Stimulated activated naive CD8-positive, alpha-beta T cell treated with anti-CD3 and anti-CD28 coated beads, Interleukin-15, amount 100 ng/mL, for 72 hours (primary cell): ENCODE results near the gene SNRPB.
"Not testable (repeated sequence)": the region's sequence is repeated elsewhere in the genome, so short reads cannot be mapped to it uniquely, and the experiment has no call there.

Experiments used
- ATAC-seq: fragments of 150-1000 bp; cut with Tn5 transposase; 2 replicates; pipeline ENCODE4 v1.10.0; 2021; ENCODE audit warnings: mild to moderate bottlenecking, moderate library complexity
- DNase-seq, 2 donors: peaks; one replicate each; pipeline ENCODE4 v3.0.0; 2021 to 2022
- H3K27ac Mint-ChIP-seq, 2 donors: one replicate each; pipeline ENCODE4 v1.8.0; 2022; ENCODE audit warnings: mild to moderate bottlenecking in 2 of 2, mixed read lengths in 2 of 2, moderate library complexity in 2 of 2
- H3K27me3 Mint-ChIP-seq: one replicate; pipeline ENCODE4 v1.8.0; 2022; ENCODE audit warnings: mixed read lengths
- H3K4me1 Mint-ChIP-seq: one replicate; pipeline ENCODE4 v1.8.0; 2022; ENCODE audit warnings: mild to moderate bottlenecking, mixed read lengths
- H3K4me3 Mint-ChIP-seq, 2 donors: one replicate each; pipeline ENCODE4 v1.8.0; 2022; ENCODE audit warnings: mild to moderate bottlenecking in 2 of 2, mixed read lengths in 2 of 2, moderate library complexity in 1 of 2
- H3K9me3 Mint-ChIP-seq, 2 donors: one replicate each; pipeline ENCODE4 v1.8.0; 2022; ENCODE audit warnings: mixed read lengths in 2 of 2

SNRPB gene

GRCh38 chr20:2470423-2471193, at the start of gene SNRPB:
TSS of gene SNRPB (minus strand) at chr20:2470789. CDS start at chr20:2470690, 99 bp downstream.
- DNase-seq (peak; percentile 94 to 98), ATAC-seq (peak; percentile 97)
- no peaks in the 10 kb centered on the region for H3K27me3 Mint-ChIP-seq
- peak within 1 kb of the TSS; percentile 97 to 98 for H3K4me3 Mint-ChIP-seq
- peaks cover 55% of the 10 kb centered on the region for H3K4me1 Mint-ChIP-seq
- no peaks in the 10 kb centered on the region for H3K9me3 Mint-ChIP-seq
- peak within 1 kb of the TSS; percentile 100 for H3K27ac Mint-ChIP-seq

- H3K27me3 Mint-ChIP-seq: peaks cover 12% of the 10 kb centered on the region
- H3K9me3 Mint-ChIP-seq: no peaks in the 10 kb centered on the region
- DNase-seq (no peak), ATAC-seq (no peak)
- no peak overlapping the region for H3K27ac Mint-ChIP-seq
- H3K4me1 Mint-ChIP-seq: peaks cover 15% of the 10 kb centered on the region
- no peak overlapping the region for H3K4me3 Mint-ChIP-seq
These were observed 48.7 kb upstream of the SNRPB start for GRCh38 chr20:2519115-2519809.

DNA sequence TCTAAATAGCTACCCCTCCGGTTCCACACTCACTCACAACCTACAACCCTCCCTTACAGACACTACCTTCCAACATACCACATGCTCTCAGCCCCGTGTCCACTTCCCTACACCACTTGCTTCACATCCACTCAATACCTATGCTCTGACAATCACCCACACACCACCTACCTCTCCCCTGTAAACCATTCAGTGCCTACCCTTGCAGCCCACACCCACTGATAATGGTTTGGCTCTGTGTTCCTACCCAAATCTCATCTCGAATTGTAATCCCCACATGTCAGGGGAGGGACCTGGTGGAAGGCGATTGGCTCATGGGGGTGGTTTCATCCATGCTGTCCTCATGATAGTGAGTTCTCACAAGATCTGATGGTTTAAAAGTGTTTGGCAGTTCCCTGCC, 48.0 kb upstream of the SNRPB start:
- Mint-ChIP-seq H3K27me3 (peaks cover 12% of the 10 kb centered on the region), H3K4me1 (peaks cover 9% of the 10 kb centered on the region), H3K27ac (no peak overlapping the region), H3K4me3 (no peak overlapping the region), H3K9me3 (no peaks in the 10 kb centered on the region)
- no peak for DNase-seq
- no peak for ATAC-seq

GRCh38 chr20:2518096-2518495, 47.5 kb upstream of the SNRPB start:
- peaks cover 12% of the 10 kb centered on the region for H3K27me3 Mint-ChIP-seq
- ATAC-seq: no peak
- DNase-seq: no peak
- no peak overlapping the region for H3K27ac Mint-ChIP-seq
- peaks cover 9% of the 10 kb centered on the region for H3K4me1 Mint-ChIP-seq
- H3K9me3 Mint-ChIP-seq: no peaks in the 10 kb centered on the region
- no peak overlapping the region for H3K4me3 Mint-ChIP-seq

GRCh38 chr20:2516399-2516798, 45.8 kb upstream of the SNRPB start:
- Mint-ChIP-seq H3K4me1 (peaks cover 5% of the 10 kb centered on the region), H3K27ac (no peak overlapping the region), H3K4me3 (no peak overlapping the region), H3K9me3 (no peaks in the 10 kb centered on the region), H3K27me3 (peaks cover 9% of the 10 kb centered on the region)
- DNase-seq (no peak), ATAC-seq (no peak)

GRCh38 chr20:2515203-2515602, 44.6 kb upstream of the SNRPB start:
- ATAC-seq (no peak), DNase-seq (no peak)
- no peaks in the 10 kb centered on the region for H3K4me1 Mint-ChIP-seq
- no peak overlapping the region for H3K27ac Mint-ChIP-seq
- no peak overlapping the region for H3K4me3 Mint-ChIP-seq
- no peaks in the 10 kb centered on the region for H3K27me3 Mint-ChIP-seq
- no peaks in the 10 kb centered on the region for H3K9me3 Mint-ChIP-seq

DNA sequence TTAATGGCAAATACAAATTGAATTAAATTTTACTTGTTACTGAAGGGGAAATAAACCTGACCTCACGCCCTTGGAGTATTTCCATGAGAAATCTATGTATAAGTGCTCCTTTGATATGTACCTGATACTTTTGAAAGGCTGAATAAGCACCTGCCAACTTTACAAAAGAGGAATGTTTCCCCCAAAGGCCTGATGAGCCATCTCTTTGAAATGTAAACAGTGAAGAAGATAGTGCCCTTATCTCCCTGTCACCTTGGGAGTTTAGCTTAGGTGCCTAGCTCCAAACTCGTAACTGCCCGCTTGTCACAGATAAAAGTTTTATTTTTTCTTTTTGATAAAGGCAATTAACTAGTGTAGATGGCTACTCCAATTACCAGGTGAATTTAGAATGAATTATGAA, 39.2 kb upstream of the SNRPB start:
- Mint-ChIP-seq H3K4me3 (peak overlapping the region in 1 of 2 donors; percentile 97), H3K27ac (no peak overlapping the region), H3K27me3 (no peaks in the 10 kb centered on the region), H3K4me1 (peaks cover 11% of the 10 kb centered on the region), H3K9me3 (no peaks in the 10 kb centered on the region)
- DNase-seq (no peak), ATAC-seq (no peak)

GRCh38 chr20:2509468-2509781, 38.8 kb upstream of the SNRPB start:
- peak overlapping the region in 1 of 2 donors; percentile 99 for H3K27ac Mint-ChIP-seq
- H3K9me3 Mint-ChIP-seq: no peaks in the 10 kb centered on the region
- no peaks in the 10 kb centered on the region for H3K27me3 Mint-ChIP-seq
- ATAC-seq (no peak), DNase-seq (no peak)
- peak overlapping the region; percentile 95 to 97 for H3K4me3 Mint-ChIP-seq
- peaks cover 12% of the 10 kb centered on the region for H3K4me1 Mint-ChIP-seq

DNA sequence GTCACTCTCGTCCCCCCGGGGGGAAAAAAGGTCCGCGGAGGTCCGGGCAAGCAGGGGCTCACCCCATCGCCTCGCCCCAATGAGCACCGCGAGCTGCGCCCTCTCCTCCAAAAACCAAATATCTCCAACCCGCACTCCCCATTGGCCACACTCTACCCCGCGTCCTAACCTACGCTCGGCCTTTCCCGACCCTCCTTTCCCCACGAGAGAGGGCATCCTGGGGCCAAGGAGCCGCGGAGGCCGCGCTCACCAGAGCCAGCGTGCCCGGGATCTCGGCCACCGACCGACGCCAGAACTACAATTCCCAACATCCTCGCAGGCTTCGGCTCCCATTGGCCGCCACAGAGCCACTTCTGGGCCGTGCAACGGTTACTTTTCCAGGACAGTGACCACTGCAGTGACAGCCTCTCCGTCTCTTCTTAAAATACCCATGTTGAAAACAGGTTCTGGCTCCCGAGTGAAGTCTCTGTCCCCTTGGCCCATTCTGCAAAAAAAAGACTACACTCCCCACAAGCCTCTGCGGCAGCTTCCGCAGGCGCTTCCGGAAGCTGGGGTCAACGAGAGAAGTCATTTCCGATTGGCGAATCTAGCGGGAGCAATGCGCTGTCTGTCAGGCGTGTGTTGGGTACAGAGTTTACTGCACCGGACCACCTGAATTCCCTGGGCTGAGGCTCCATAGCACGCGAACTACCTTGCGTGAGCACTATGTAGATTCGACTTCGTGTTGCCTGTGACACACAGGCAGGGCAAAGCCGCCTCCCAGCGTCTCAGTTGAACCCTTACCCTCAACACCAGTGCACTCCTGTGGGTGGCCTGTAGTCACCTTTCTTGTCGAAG, 38.3 kb upstream of the SNRPB start, which contains the start of gene ZNF343:
TSS of gene ZNF343 (minus strand) at position 285 of the 837 bp plus-strand sequence. CDS start 15,020 bp downstream, outside the sequence.
- Mint-ChIP-seq H3K9me3 (no peaks in the 10 kb centered on the region), H3K27ac (peak within 1 kb of the TSS; percentile 96 to 99), H3K4me3 (peak within 1 kb of the TSS; percentile 95 to 97), H3K27me3 (no peaks in the 10 kb centered on the region), H3K4me1 (peaks cover 18% of the 10 kb centered on the region)
- peak; percentile 72 to 78 for DNase-seq
- ATAC-seq: peak; percentile 97

GRCh38 chr20:2507875-2508630, 37.5 kb upstream of the SNRPB start:
- peak overlapping the region; percentile 96 to 99 for H3K27ac Mint-ChIP-seq
- DNase-seq (no peak), ATAC-seq (peak; percentile 31)
- H3K27me3 Mint-ChIP-seq: no peaks in the 10 kb centered on the region
- H3K4me3 Mint-ChIP-seq: peak overlapping the region; percentile 95 to 97
- H3K4me1 Mint-ChIP-seq: peaks cover 25% of the 10 kb centered on the region
- no peaks in the 10 kb centered on the region for H3K9me3 Mint-ChIP-seq

GRCh38 chr20:2507464-2507863, 36.9 kb upstream of the SNRPB start:
- ATAC-seq (no peak), DNase-seq (no peak)
- H3K27ac Mint-ChIP-seq: no peak overlapping the region
- H3K4me1 Mint-ChIP-seq: peaks cover 29% of the 10 kb centered on the region
- no peaks in the 10 kb centered on the region for H3K27me3 Mint-ChIP-seq
- peak overlapping the region; percentile 95 to 97 for H3K4me3 Mint-ChIP-seq
- H3K9me3 Mint-ChIP-seq: no peaks in the 10 kb centered on the region

GRCh38 chr20:2506426-2506825, 35.8 kb upstream of the SNRPB start:
- not testable (repeated sequence) for H3K9me3 Mint-ChIP-seq, H3K27me3 Mint-ChIP-seq, DNase-seq, H3K27ac Mint-ChIP-seq, ATAC-seq, H3K4me3 Mint-ChIP-seq
- H3K4me1 Mint-ChIP-seq: peaks cover 29% of the 10 kb centered on the region

GRCh38 chr20:2504803-2505202, 34.2 kb upstream of the SNRPB start:
- peaks cover 29% of the 10 kb centered on the region for H3K4me1 Mint-ChIP-seq
- H3K4me3 Mint-ChIP-seq, H3K27ac Mint-ChIP-seq, DNase-seq, ATAC-seq, H3K9me3 Mint-ChIP-seq, H3K27me3 Mint-ChIP-seq: not testable (repeated sequence)

GRCh38 chr20:2502808-2503384, 32.3 kb upstream of the SNRPB start:
- not testable (repeated sequence) for DNase-seq, H3K27me3 Mint-ChIP-seq, H3K27ac Mint-ChIP-seq, H3K9me3 Mint-ChIP-seq, ATAC-seq, H3K4me3 Mint-ChIP-seq
- H3K4me1 Mint-ChIP-seq: peaks cover 23% of the 10 kb centered on the region

DNA sequence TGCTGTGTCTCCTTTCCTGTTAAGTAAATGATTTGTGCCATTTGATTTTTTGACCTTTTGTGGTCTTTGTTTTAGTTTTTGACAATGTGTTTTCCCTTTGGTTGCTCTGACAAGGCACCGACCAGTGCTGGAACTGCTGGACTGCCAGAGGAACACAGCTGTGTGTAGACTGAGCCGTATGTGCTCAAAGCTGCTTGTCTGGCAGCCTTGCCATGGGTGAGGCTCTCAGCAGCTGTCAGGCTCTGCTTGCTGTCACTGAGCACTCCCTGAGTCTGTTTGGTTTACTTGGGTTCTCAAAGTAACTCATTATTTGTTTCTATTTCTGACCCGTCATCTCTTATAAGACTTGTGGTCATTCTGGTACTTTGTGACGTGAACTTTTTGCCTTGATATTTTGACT, 15.1 kb upstream of the SNRPB start:
- Mint-ChIP-seq H3K27me3 (no peaks in the 10 kb centered on the region), H3K4me3 (no peak overlapping the region), H3K9me3 (peaks cover 0 to 4% of the 10 kb centered on the region in 2 donors), H3K27ac (no peak overlapping the region), H3K4me1 (no peaks in the 10 kb centered on the region)
- DNase-seq (no peak), ATAC-seq (no peak)
